ENCODE results near the gene MSMB.
A peak's percentile ranks its signal among the peaks of the same experiment; 100 is the strongest.

The MSMB gene

GRCh38 chr10:46033602-46034011 is 12.5 kb downstream of the MSMB start:
- no peak for DNase-seq (ENCODE audit: low read depth)

- no peak for DNase-seq (ENCODE audit: low read depth)
These were observed 14.2 kb downstream of the MSMB start for GRCh38 chr10:46031648-46032532.

GRCh38 chr10:46030091-46030937 is 15.8 kb downstream of the MSMB start, which contains the start of gene NCOA4:
Gene NCOA4, minus strand, starts transcription at chr10:46030623. Its CDS starts 13,943 bp downstream, at chr10:46016680.
- peak; percentile 95 for DNase-seq (ENCODE audit: low read depth)

- no peak for DNase-seq (ENCODE audit: low read depth)
These were observed 16.5 kb downstream of the MSMB start for GRCh38 chr10:46029461-46030030.

- DNase-seq (ENCODE audit: low read depth): no peak
These were observed 17.2 kb downstream of the MSMB start for GRCh38 chr10:46028584-46029460.

GRCh38 chr10:46026106-46026505 is 20.0 kb downstream of the MSMB start:
- DNase-seq (ENCODE audit: low read depth): no peak

GRCh38 chr10:46025406-46025805 is 20.7 kb downstream of the MSMB start:
- no peak for DNase-seq (ENCODE audit: low read depth)

- no peak for DNase-seq (ENCODE audit: low read depth)
These were observed 21.1 kb downstream of the MSMB start for GRCh38 chr10:46024948-46025347.

- peak; percentile 78 for DNase-seq (ENCODE audit: low read depth)
These were observed 22.9 kb downstream of the MSMB start for GRCh38 chr10:46022978-46023702.

GRCh38 chr10:46020344-46020657 is 25.8 kb downstream of the MSMB start:
- DNase-seq (ENCODE audit: low read depth): no peak

GRCh38 chr10:46019569-46020343 is 26.3 kb downstream of the MSMB start:
- DNase-seq (ENCODE audit: low read depth): no peak

GRCh38 chr10:46019177-46019528 is 26.9 kb downstream of the MSMB start:
- DNase-seq (ENCODE audit: low read depth): no peak

GRCh38 chr10:46018453-46019176 is 27.5 kb downstream of the MSMB start:
- DNase-seq (ENCODE audit: low read depth): no peak

- no peak for DNase-seq (ENCODE audit: low read depth)
These were observed 28.3 kb downstream of the MSMB start for GRCh38 chr10:46017733-46018132.

- no peak for DNase-seq (ENCODE audit: low read depth)
These were observed 29.3 kb downstream of the MSMB start for GRCh38 chr10:46016811-46017210.

- DNase-seq (ENCODE audit: low read depth): no peak
These were observed 29.9 kb downstream of the MSMB start for GRCh38 chr10:46016190-46016589.

- DNase-seq (ENCODE audit: low read depth): no peak
These were observed 31.2 kb downstream of the MSMB start for GRCh38 chr10:46014683-46015405.

GRCh38 chr10:46014206-46014605 is 31.9 kb downstream of the MSMB start:
- DNase-seq (ENCODE audit: low read depth): no peak

- DNase-seq (ENCODE audit: low read depth): no peak
These were observed 33.3 kb downstream of the MSMB start for GRCh38 chr10:46012746-46013145.

All from T-helper 22 cell (primary cell).